ENCODE results near the gene SPIRE1.
"Not testable (repeated sequence)": the region's sequence is repeated elsewhere in the genome, so short reads cannot be mapped to it uniquely, and the experiment has no call there.

Gene SPIRE1

DNA sequence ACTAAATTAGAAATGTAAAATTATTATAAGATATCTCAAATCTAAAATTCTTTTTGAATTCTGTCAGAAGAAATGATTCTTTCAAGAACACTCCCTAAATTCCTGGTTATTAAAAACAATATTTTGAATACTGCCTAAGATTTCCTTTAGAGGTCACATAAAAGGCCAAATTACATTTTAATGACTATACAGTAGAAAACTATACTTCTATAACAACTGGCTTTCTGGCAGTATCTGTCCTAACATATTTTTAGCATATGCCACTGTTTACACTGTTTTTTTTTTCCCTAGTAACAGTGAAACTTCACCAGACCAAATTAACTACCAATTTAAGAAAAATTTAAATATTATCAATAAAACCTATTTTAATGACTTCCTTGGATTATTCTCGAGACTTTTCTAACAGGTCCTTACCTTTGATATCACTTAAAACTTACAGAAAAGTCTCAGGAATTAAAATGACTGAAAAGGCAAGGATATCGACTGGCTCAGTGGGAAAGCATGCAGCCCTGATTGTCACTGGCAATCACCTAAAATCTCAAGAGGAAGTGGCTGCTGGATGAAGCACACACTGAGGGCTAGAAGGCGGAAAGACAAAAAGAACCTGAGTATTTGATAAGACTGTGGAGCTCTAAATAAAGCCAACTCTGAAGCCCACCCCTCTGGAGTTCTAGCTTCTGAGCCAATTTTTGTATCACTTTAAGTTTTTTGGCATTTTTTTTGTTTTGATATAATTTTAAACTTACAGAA lies 59.6 kb downstream of the SPIRE1 start:
- DNase-seq: no peak

DNA sequence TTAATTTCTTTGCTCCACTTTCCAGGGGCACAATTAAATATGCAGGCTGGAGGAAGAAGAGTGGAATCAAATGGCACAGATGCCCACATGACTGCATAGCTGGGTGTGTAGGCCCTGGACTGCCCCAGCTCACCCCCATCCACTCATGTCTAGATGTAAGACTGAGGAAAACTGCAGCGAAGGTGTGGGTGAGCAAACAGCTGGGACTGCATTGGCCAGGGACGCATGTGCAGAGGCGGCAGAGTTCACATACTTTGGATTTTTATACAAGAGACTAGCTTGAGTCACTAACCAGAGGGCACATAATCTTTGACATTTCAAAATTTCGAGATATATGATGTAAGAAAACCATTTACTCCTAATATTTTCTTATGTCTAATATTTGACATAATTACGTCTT lies 60.1 kb downstream of the SPIRE1 start:
- DNase-seq: no peak

DNA sequence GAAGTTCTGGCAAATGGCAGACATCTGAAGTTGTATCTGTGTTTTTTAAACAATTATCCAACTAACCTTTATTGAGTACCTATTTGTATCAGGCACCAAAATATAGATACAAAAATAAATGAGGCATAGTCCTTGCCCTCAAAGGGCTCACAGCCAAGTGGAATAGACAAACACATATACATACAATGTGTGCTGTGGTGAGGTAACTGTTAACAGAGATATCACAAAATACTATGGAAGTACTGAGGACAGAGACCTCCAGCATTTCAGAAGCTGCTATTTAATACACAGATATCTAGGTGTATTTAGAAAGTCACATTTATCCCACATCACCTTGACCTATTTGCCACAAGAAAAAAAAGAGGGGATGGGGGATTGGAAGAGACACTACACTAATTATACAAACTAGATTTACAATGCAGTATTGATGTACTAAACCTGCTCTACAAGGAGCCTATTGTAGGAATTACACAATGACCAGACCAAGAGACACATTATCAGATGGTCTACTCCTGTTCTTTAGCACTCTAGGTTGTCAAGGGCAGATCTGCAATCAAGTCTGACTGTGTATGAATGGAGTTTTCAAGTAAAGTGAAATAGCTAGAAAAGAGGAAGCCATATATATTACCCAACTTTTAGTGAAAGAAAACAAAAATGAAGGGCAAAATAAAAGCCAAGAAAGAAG lies 62.2 kb downstream of the SPIRE1 start:
- no peak for DNase-seq

DNA sequence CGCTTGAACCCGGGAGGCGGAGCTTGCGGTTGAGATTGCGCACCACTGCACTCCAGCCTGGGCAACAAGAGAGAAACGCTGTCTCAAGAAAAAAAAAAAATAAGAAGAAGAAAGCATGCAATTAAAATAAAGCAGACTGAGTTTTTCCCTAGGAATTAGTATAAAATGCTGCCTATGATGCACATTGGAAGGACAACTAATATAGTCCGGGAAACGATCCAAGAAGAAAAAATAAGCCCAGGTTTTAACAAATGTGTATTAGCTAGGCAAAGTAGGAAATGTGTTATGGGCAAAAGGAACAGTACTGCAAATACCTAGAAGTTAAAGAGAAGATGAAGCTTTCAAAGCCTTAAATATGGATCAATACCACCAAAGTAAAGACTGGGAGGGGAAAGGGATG lies 64.0 kb downstream of the SPIRE1 start:
- DNase-seq: no peak

DNA sequence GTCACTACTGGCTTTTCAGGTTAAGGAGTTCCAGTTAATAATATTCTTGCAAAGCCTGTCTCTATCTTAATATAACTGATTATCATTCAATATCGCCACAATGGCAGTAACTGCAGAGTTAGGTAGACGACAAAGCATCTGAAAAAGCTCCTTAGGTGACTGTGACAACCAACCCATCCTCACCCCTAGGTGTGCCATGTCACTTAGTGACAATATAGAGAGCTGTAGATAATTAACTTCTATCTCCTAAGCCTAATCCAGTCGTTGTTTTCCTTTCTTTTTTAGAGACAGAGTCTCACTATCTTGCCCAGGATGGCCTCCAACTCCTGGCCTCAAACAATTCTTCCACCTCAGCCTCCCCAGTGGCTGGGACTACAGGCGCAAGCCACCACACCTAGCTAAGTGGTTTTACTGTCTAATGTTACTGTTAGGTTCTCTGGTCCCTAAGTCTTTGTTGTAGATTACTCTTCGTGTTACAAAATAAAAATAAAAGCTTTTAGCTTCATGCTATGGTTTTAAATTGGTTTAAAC lies 65.2 kb downstream of the SPIRE1 start:
- DNase-seq: no peak

DNA sequence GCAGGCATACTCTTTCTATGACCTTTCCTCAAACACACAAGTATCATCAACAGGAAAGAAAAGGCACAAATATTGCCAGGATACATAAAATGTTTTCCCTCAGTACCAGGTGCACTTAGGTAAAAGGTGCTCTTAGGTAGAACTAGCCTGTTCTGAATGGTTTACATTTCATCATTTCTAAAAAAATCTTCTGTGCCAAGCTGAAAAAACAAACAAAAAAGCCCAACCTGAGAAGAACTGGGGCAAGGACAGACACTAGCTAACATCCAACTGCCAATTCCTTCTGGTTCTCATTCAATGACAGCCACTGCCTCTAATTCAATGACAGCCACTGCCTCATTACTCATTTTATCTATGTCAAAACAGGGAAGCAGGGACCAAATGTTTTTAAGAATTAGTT lies 68.5 kb downstream of the SPIRE1 start:
- no peak for DNase-seq

DNA sequence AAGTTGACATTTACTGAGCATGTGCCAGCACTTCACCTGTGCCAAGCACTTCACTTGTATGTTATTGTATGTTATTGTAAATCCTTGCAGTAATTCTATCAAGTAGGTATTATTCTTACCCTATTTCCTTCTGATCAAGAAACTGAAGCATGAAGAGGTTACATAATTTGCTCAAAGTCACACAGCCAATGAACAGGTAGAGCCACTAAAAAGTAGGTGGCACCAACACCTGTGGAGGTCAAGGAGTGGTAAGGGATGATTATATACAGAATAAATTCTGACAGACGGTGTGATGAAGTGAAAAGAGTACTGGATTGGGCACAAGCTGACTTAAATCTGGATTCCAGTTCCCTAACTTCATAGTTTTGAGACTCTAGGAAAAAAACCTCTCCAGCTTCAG lies 71.0 kb downstream of the SPIRE1 start:
- no peak for DNase-seq

DNA sequence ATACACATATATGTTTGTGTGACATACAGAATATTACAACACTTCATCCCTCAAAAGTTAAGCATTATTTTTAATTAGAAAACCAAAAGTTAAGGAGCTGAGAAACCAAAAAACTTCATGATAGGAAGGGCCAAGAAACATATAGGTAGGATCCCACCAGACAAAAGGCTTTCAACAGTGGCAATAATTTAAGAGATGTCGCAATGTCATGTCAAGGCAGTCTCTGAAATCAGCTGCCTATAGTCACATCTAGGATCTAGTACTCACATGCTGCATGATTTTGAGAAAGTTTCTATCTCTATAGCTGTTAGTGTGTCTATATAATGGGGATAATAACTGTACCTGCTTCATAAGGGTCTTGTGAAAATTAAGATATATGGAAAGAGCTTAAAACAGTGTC lies 72.7 kb downstream of the SPIRE1 start:
- DNase-seq: no peak

DNA sequence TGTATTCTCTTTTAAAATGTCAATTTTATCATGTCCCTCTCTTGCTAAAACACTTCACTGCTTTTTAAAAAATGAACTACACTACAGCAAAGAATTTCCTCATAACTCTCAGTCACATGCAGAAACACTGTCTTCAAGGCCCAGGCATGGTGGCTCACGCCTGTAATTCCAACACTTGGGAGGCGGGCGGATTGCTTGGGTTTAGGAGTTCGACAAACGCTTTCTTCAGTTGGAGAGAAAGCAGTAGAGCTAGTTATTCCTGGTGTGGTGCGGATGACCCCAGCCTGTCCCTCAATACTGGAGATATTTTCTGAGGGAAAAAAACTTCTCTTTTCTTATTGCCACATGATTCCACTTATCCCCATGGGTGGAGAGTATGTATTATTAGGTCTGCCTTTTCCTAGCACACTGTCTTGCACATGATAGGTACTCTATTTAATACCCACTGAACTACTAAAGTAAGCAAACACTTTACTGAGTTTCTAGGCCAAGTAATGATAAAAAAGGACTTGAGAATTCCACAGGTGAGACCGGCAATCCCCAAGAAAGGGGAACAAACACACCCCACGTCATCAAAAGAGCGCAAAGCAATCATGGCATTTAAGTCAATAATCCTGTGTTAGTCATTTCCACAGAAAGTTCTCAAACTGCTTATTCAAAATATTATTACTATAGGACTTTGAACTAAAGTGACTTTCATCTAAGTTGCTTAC lies 77.1 kb downstream of the SPIRE1 start:
- DNase-seq: no peak

DNA sequence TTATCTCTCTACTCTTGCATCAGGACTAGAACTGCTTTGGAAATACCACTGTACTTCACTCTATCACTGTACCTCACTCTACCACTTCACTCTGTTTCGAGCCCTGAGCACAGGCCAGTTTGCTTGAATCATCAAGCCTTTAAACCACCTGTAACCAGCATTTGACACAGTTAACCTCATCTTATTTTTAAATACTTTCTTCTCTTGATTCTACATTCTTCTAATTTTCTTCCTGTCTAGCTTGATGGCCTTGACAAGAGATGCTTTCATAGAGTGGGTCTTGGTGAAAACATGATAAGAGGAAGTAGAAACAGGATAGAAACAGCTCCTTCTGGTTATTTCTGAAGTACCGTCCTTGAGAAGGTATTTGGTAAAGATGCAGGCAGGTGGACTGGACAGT lies 78.1 kb downstream of the SPIRE1 start:
- DNase-seq: no peak

DNA sequence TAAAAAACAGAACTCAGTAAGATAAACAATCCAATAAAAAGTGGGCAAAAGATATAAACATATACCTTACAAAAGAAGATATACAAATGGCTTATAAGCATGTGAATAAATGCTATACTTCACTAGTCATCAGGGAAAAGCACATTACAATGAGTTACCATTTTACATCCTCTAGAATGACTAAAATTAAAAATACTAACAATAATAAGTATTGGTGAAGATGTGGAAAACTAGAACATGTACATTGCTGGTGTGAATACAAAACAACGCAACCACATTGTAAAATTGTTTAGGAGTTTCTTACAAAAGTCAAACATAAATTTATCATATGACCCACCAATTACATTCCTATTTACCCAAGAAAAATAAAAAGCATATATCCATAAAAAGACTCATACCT lies 80.1 kb downstream of the SPIRE1 start:
- DNase-seq: no peak

DNA sequence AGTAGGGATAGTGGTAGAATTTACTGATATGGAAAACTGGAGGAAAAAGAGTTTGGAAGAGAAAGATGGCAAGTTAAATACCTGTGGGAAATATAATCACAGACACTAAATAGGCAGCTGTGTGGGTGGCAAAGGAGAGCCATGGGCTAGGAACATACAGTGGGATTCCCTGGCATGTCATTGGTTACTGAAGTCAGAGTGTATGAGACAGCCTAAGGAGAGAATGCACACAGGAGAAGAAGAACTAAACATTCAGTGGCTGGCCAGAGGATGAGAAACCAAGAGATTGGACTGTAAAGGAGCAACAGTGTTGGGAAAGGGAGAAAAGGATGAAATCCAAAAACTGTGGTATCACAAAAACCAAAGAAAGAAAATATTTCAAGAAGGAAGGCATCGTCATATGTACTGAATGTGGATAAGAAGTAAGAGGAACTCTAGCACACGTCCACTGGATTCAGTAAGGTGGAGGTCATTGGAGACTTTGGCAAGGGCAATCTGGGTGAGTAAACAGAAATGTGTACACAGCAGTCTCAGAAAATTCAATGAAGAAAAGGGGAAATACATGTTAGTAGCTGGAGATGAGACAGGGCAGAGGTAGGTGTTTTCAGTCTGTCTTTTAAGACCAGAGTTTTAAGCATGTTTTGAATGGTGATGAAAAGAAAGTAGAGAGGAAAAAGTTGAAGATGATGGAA lies 83.3 kb downstream of the SPIRE1 start:
- DNase-seq: no peak

DNA sequence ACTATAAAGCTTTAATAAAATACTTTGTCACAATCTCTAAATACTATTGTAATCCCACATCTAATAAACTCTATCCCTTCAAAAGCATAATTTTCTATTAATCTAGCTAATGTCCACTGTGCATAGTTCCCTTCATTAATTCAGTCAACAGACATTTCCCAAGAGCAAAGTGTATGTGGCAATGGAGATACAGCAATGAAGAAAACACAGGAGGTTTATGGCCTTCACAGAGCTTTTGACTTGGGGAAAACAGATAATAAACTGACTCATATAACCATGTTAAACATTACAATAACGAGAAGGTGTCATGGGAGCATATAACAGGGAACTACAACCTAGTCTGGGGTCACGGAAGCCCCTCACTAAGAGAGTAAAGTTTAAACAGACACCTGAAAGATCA lies 86.3 kb downstream of the SPIRE1 start:
- no peak for DNase-seq

DNA sequence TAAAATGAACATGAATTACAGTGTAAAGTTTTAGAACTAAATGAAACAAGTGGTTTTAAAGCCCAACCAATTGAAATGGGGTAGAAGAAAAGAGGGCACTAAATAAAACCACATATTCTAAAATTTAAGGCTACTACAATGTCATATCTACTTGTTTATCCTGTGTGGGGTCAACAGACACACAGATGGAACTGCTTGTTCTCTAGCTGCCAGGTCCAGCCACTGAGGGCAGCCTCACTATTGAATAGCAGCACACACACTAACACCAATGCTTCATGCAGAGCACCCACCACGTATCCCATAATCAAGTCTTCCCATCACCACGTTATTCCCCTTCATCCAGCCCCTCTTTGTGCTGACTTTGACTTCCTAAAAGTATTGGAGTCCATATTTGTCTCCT lies 88.1 kb downstream of the SPIRE1 start:
- no peak for DNase-seq

DNA sequence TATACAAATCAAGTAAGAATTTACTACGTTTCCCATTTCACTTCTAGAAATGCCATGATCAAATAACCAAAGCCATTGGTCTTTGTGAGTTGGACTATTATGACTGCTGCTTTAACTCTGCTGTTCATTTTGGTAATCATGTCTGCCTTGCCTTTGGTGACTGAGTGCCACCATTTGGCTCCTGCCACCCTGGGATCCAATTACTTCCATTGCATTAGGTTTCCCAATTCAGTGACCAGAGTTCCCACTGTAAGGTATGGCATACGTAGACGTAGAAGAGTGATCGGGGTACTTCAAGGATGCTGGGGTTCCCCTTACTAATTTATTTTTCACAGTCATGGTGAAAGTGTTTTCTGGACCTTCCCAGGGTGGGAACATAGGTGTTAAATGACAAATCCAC lies 90.1 kb downstream of the SPIRE1 start:
- no peak for DNase-seq

DNA sequence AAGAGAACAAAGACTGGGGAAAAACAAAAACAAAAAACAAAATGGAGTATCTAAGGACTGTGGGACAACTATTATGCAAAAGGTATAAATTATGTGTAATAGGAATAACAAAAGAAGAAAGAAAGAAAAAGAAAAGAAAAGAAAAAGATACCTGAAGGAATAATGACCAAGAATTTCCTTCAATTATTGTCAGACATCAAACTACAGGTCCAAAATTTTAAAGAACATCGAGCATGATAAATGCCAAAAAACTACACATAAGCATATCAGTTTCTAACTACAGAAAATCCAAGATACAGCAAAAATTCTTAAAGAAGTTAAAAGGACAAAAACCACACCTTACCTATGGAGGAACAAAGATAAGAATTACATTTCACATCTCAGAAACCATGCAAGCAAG lies 93.0 kb downstream of the SPIRE1 start:
- DNase-seq: no peak

DNA sequence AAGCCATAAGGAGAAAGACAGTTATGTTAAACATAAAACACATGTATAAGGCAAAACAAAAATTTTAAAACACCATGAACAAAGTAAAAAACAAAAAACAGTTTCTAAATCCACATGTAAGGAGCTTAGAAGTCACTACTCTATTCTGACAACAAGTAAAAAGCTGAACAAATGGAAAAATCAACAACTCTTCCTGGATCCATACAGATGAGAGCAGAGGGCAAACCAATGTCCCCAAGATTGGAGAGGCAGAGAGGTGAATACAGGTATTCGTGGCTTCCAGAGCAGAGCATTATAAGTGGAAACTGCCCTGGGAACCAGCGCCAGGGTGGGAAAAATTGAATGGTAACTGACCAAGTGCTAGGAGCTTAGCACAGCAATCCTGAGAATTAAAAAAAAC lies 93.5 kb downstream of the SPIRE1 start:
- DNase-seq: no peak

DNA sequence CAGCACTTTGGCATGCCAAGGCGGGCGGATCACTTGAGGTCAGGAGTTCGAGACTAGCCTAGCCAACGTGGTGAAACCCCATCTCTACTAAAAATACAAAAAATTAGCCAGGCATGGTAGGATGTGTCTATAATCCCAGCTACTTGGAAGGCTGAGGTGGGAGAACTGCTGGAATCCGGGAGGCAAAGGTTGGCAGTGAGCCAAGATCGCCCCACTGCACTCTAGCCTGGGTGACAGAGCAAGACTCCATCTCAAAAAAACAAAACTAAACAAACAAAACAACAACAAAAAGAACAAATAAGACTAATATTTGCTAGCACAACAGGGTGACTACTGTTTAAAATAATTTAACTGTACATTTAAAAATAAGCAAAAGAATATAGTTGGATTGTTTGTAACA lies 97.3 kb downstream of the SPIRE1 start:
- DNase-seq: not testable (repeated sequence)

DNA sequence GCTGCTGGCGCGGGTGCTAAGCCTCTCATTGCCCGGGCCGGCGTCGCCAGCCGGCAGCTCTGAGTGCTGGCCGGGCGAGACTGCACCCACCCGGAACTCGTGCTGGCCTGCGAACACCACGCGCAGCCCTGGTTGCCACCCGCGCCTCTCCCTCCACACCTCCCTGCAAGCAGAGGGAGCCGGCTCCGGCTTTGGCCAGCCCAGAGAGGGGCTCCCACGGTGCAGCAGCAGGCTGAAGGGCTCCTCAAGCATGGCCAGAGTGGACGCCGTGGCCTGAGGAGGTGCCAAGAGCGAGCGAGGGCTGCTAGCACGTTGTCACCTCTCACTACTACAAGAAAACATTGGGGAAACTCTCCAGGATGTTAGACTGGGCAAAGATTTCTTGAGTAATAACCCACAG lies 98.6 kb downstream of the SPIRE1 start:
- no peak for DNase-seq

DNA sequence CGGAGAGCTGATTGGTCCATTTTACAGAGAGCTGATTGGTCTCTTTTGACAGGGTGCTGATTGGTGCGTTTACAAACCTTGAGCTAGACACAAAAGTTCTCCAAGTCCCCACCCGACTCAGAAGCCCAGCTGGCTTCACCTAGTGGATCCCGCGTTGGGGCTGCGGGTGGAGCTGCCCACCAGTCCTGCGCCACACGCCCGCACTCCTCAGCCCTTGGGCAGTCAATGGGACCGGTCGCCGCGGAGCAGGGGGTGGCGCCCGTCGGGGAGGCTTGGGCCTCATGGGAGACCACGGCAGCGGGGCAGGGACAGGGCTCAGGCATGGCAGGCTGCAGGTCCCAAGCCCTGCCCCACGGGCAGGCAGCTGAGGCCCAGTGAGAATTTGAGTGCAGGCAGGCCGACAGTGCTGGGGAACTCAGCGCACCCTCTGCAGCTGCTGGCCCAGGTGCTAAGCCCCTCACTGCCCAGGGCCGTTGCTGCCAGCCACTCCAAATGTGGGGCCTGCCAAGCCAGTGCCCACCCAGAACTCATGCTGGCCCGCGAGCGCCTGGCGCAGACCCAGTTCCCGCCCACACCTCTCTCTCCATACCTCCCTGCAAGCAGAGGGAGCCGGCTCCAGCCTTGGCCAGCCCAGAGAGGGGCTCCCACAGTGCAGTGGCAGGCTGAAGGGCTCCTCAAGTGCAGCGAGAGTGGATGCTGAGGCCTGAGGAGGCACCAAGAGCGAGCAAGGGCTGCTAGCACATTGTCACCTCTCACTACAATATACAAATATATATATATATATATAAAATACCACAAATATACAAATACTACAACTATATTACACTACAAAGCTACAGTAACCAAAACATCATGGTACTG lies 100.7 kb downstream of the SPIRE1 start:
- no peak for DNase-seq

DNA sequence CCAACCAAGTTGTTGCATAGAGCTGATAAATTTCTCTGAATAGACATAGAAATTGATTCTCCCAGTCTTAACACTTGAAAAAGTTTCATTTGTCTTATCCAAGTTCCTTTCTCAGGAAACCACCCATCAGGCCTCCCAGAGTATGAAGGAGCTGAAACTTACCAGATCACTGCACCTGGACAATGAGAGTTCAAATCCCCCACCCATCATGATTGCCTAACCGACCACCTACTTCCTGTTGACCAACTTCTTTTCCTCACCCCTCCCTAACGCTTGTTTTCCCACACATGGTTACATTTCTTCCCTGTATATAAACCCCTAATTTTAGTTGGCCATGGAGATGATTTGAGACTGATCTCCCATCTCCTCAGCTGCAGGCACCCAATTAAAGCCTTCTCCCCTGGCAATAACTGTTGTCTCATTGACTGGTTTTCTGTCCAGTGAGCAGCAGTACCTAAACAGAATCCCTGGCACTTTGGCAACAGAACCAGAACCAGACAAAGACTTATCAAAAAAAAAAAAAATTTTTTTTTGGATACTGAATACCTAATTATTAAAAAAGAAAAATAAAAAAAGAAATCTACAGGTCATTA lies 103.0 kb downstream of the SPIRE1 start:
- no peak for DNase-seq

DNA sequence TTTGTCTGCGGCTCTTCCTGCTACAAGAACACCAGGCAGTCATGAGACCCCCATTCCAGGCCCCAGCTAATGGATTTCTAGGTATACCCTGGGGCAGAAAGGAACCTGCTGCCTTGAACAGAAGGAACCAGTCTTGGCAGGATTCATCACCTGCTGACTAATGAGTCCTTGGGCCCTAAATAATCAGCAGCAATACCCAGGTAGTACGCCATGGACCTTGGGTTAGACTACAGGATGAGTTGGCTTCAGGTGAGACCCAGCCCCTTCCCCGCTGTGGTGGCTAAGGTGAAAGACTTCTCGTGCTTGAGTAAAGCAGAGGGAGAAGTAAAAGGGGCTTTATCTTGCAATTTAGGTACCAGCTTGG lies 105.0 kb downstream of the SPIRE1 start:
- DNase-seq: no peak

Data from C1 segment of cervical spinal cord (tissue), 14 donors.